ENCODE data around the gene ACLY. TPM values are rescaled to one million over a fixed set of nuclear protein-coding genes. Genes with fewer than 3 reads are reported as not detected.

Gene ACLY
- total RNA-seq, 4 donors from 2014 or later = 40.5 to 81.9 (median 72.9) TPM

- peak; percentile 81 to 84 for DNase-seq (ENCODE audit: low spot score in 2 of 2)
- Histone ChIP-seq H3K27ac (peak overlapping the region; percentile 84), H3K9me3 (no peaks in the 10 kb centered on the region), H3K27me3 (no peaks in the 10 kb centered on the region), H3K4me3 (peak overlapping the region; percentile 70), H3K4me1 (peaks cover 46% of the 10 kb centered on the region), H3K36me3 (peaks cover 9% of the 10 kb centered on the region)
- 4% methylated on average over 20 of the region's 26 CpGs for WGBS
- TF ChIP-seq POLR2AphosphoS5 (IDR thresholded peaks at IDR 0.05) (no peak), POLR2A (IDR thresholded peaks at IDR 0.05) (no peak), CTCF (IDR thresholded peaks at IDR 0.05) (no peak), EP300 (IDR thresholded peaks at IDR 0.05) (no peak)
Measured at GRCh38 chr17:41917679-41918313, 955 bp downstream of the ACLY start.

- H3K4me1 ChIP-seq = peaks cover 46% of the 10 kb centered on the region
Measured at GRCh38 chr17:41917192-41917591, 1.6 kb downstream of the ACLY start.

GRCh38 chr17:41915566-41915965, 3.2 kb downstream of the ACLY start:
- peaks cover 31% of the 10 kb centered on the region for H3K36me3 ChIP-seq
- no peaks in the 10 kb centered on the region for H3K9me3 ChIP-seq
- DNase-seq (ENCODE audit: low spot score in 2 of 2) = no peak
- no peak overlapping the region for H3K4me3 ChIP-seq
- 48% methylated on average over 2 of the region's 2 CpGs for WGBS
- no peak overlapping the region for H3K27ac ChIP-seq
- H3K27me3 ChIP-seq = no peaks in the 10 kb centered on the region
- TF ChIP-seq POLR2A (IDR thresholded peaks at IDR 0.05) (no peak), POLR2AphosphoS5 (IDR thresholded peaks at IDR 0.05) (no peak), CTCF (IDR thresholded peaks at IDR 0.05) (no peak), EP300 (IDR thresholded peaks at IDR 0.05) (no peak)
- H3K4me1 ChIP-seq = peaks cover 46% of the 10 kb centered on the region

More at GRCh38 chr17:41917192-41917591, 1.6 kb downstream of the ACLY start:
- Histone ChIP-seq H3K9me3 (no peaks in the 10 kb centered on the region), H3K36me3 (peaks cover 15% of the 10 kb centered on the region), H3K27me3 (no peaks in the 10 kb centered on the region), H3K27ac (peak overlapping the region; percentile 84), H3K4me3 (peak overlapping the region; percentile 70)
- DNase-seq (ENCODE audit: low spot score in 2 of 2) = no peak
- 24% methylated on average over 4 of the region's 4 CpGs for WGBS
- TF ChIP-seq POLR2AphosphoS5 (IDR thresholded peaks at IDR 0.05) (peak in 1 of 3 donors; percentile 9), CTCF (IDR thresholded peaks at IDR 0.05) (no peak)

- WGBS = 91% methylated on average over 5 of the region's 5 CpGs
- Histone ChIP-seq H3K27ac (no peak overlapping the region), H3K4me1 (peaks cover 46% of the 10 kb centered on the region), H3K27me3 (no peaks in the 10 kb centered on the region), H3K9me3 (no peaks in the 10 kb centered on the region), H3K36me3 (peaks cover 37% of the 10 kb centered on the region), H3K4me3 (no peak overlapping the region)
- TF ChIP-seq EP300 (IDR thresholded peaks at IDR 0.05) (no peak), POLR2A (IDR thresholded peaks at IDR 0.05) (no peak), CTCF (IDR thresholded peaks at IDR 0.05) (no peak), POLR2AphosphoS5 (IDR thresholded peaks at IDR 0.05) (no peak)
- DNase-seq (ENCODE audit: low spot score in 2 of 2) = no peak
Measured at GRCh38 chr17:41915020-41915419, 3.7 kb downstream of the ACLY start.

- Histone ChIP-seq H3K27me3 (no peaks in the 10 kb centered on the region), H3K4me3 (no peak overlapping the region), H3K36me3 (peaks cover 43% of the 10 kb centered on the region), H3K9me3 (no peaks in the 10 kb centered on the region), H3K27ac (no peak overlapping the region), H3K4me1 (peaks cover 40% of the 10 kb centered on the region)
- DNase-seq (ENCODE audit: low spot score in 2 of 2) = no peak
- TF ChIP-seq EP300 (IDR thresholded peaks at IDR 0.05) = no peak
- TF ChIP-seq CTCF (IDR thresholded peaks at IDR 0.05) = no peak
- no peak for TF ChIP-seq POLR2A (IDR thresholded peaks at IDR 0.05)
- TF ChIP-seq POLR2AphosphoS5 (IDR thresholded peaks at IDR 0.05) = no peak
- 79% methylated on average over 6 of the region's 6 CpGs for WGBS
Measured at GRCh38 chr17:41914358-41914766, 4.4 kb downstream of the ACLY start.

Data from suprapubic skin (tissue), 4 donors.